K562 (cell line): ENCODE data around the gene UBE2O. TPM values are rescaled to one million over a fixed set of nuclear protein-coding genes. Genes with fewer than 3 reads are reported as not detected.

ENCODE experiments used
- ASH1L ChIP-seq: fragments of 450-650 bp; IDR thresholded peaks from 2 replicates; pipeline ENCODE4 v1.6.1; 2018; ENCODE audit warnings: borderline replicate concordance, mild to moderate bottlenecking, low read depth; ENCODE audit not compliant: partially characterized antibody
- DACH1 ChIP-seq: fragments of 450-650 bp; IDR thresholded peaks from 2 replicates; pipeline ENCODE4 v1.6.1; 2018; ENCODE audit not compliant: partially characterized antibody
- HNRNPLL ChIP-seq: fragments of 200-400 bp; formaldehyde crosslinking; IDR thresholded peaks from 2 replicates; pipeline ENCODE4 v1.6.1; 2017; ENCODE audit warnings: low read length, low read depth, mild to moderate bottlenecking; ENCODE audit not compliant: poor library complexity, severe bottlenecking
- PHTF2 ChIP-seq: fragments of 250-450 bp; sonication (Bioruptor Pico); IDR thresholded peaks from 2 replicates; pipeline ENCODE4 v1.5.0; 2021; ENCODE audit warnings: mild to moderate bottlenecking
- RBM17 ChIP-seq: fragments of 200-400 bp; formaldehyde crosslinking; IDR thresholded peaks from 2 replicates; pipeline ENCODE4 v1.6.1; 2017; ENCODE audit warnings: low read depth, mild to moderate bottlenecking, low read length, borderline replicate concordance
- RBM25 ChIP-seq: fragments of 200-400 bp; formaldehyde crosslinking; IDR thresholded peaks from 2 replicates; pipeline ENCODE4 v1.6.1; 2018; ENCODE audit warnings: low read length, low read depth, moderate library complexity; ENCODE audit not compliant: severe bottlenecking
- SLC30A9 ChIP-seq: fragments of 250-450 bp; sonication (Bioruptor Pico); IDR thresholded peaks from 2 replicates; pipeline ENCODE4 v1.8.0; 2022; ENCODE audit warnings: mild to moderate bottlenecking, moderate library complexity
- SMAD4 ChIP-seq: fragments of 250-450 bp; sonication (Bioruptor Pico); conservative IDR thresholded peaks from 2 replicates; pipeline ENCODE4 v1.8.0; 2021; ENCODE audit warnings: inconsistent platforms, mild to moderate bottlenecking, moderate library complexity
- SP1 ChIP-seq: sonication (generic); formaldehyde crosslinking; IDR thresholded peaks from 2 replicates; pipeline ENCODE4 v1.8.1; 2022; ENCODE audit warnings: mild to moderate bottlenecking, missing genetic modification reagents
- U2AF1 ChIP-seq: fragments of 200-400 bp; formaldehyde crosslinking; optimal IDR thresholded peaks from 2 replicates; pipeline ENCODE3; 2017; ENCODE audit warnings: mild to moderate bottlenecking, low read depth, low read length, moderate library complexity
- ZNF124 ChIP-seq: sonication (generic); formaldehyde crosslinking; IDR thresholded peaks from 2 replicates; pipeline ENCODE4 v1.8.1; 2022; ENCODE audit warnings: missing genetic modification reagents
- ZNF146 ChIP-seq: IDR thresholded peaks from one replicate; pipeline ENCODE4 v1.6.1; 2018; ENCODE audit warnings: missing compliant biosample characterization; ENCODE audit not compliant: unreplicated experiment
- ZNF57 ChIP-seq: fragments of 450-650 bp; formaldehyde crosslinking; IDR thresholded peaks from 2 replicates; pipeline ENCODE4 v1.4.0; 2020; ENCODE audit warnings: mild to moderate bottlenecking, moderate library complexity
- ZNF699 ChIP-seq: fragments of 250-450 bp; sonication (Bioruptor Pico); IDR thresholded peaks from 2 replicates; pipeline ENCODE4 v1.8.0; 2021; ENCODE audit warnings: mild to moderate bottlenecking, moderate library complexity; ENCODE audit not compliant: insufficient replicate concordance
- ZNF79 ChIP-seq: fragments of 250-450 bp; sonication (Bioruptor Pico); IDR thresholded peaks from 2 replicates; pipeline ENCODE4 v1.4.0; 2020; ENCODE audit warnings: low read depth, mild to moderate bottlenecking, moderate library complexity
- polyA plus RNA-seq, 8 experiments: library from polyadenylated mRNA; depleted of rRNA in 4 of 8; stranded (reverse) in 5 of 8; unstranded in 3 of 8; fragments of >200 nt; fragmentation: Nextera tagmentation in 2 of 8; fragmentation: Illumina TruSeq in 1 of 8; extraction: Ambion mirVana in 2 of 8; extraction: Trizol in 1 of 8; gene quantifications; 2 replicates each; pipeline versions ENCODE4 v1.2.1 to v1.2.3, GENCODE V29; 2011 to 2014; ENCODE audit warnings: inconsistent platforms in 1 of 8, missing spikeins in 1 of 8
- total RNA-seq, 7 experiments: library from RNA; depleted of rRNA in 6 of 7; stranded (reverse); fragments of >200 nt in 6 of 7; fragmentation: Illumina TruSeq in 2 of 7; extraction: Trizol in 2 of 7; gene quantifications; 2 replicates each; pipeline versions ENCODE4 v1.2.1 to v1.2.3, GENCODE V29; 2011 to 2021; ENCODE audit warnings: low replicate concordance in 1 of 7
- TF ChIP-seq, protein P1 (sequence below): fragments of 450-650 bp; conservative IDR thresholded peaks from 2 replicates; pipeline ENCODE4 v1.6.1; 2016; ENCODE audit warnings: missing genetic modification characterization, low read depth, mild to moderate bottlenecking, missing compliant biosample characterization, moderate library complexity
- TF ChIP-seq, protein P2 (sequence below), 2 experiments: fragments of 450-650 bp in 1 of 2; sonication (generic) in 1 of 2; formaldehyde crosslinking; conservative IDR thresholded peaks; 2 replicates each; pipeline versions ENCODE4 v1.4.0 to v1.8.1; 2020 to 2022; ENCODE audit warnings: mild to moderate bottlenecking in 1 of 2, missing genetic modification reagents in 1 of 2
- TF ChIP-seq, protein P3 (sequence below): sonication (generic); formaldehyde crosslinking; IDR thresholded peaks from 2 replicates; pipeline ENCODE4 v1.5.0; 2020; ENCODE audit warnings: missing genetic modification reagents
- TF ChIP-seq, protein P4 (sequence below): sonication (generic); formaldehyde crosslinking; IDR thresholded peaks from 2 replicates; pipeline ENCODE4 v1.8.0; 2022; ENCODE audit warnings: mild to moderate bottlenecking, missing genetic modification reagents
- TF ChIP-seq, protein P5 (sequence below): fragments of 450-650 bp; formaldehyde crosslinking; IDR thresholded peaks from 2 replicates; pipeline ENCODE4 v1.4.0; 2020; ENCODE audit warnings: mild to moderate bottlenecking

Gene UBE2O
- total and polyA plus RNA-seq, 9 of the 15 experiments (the other 6 are each of a cell fraction or from before 2014, with no cell fraction given) = 1.6 to 39.7 (median 13.3) TPM

DNA sequence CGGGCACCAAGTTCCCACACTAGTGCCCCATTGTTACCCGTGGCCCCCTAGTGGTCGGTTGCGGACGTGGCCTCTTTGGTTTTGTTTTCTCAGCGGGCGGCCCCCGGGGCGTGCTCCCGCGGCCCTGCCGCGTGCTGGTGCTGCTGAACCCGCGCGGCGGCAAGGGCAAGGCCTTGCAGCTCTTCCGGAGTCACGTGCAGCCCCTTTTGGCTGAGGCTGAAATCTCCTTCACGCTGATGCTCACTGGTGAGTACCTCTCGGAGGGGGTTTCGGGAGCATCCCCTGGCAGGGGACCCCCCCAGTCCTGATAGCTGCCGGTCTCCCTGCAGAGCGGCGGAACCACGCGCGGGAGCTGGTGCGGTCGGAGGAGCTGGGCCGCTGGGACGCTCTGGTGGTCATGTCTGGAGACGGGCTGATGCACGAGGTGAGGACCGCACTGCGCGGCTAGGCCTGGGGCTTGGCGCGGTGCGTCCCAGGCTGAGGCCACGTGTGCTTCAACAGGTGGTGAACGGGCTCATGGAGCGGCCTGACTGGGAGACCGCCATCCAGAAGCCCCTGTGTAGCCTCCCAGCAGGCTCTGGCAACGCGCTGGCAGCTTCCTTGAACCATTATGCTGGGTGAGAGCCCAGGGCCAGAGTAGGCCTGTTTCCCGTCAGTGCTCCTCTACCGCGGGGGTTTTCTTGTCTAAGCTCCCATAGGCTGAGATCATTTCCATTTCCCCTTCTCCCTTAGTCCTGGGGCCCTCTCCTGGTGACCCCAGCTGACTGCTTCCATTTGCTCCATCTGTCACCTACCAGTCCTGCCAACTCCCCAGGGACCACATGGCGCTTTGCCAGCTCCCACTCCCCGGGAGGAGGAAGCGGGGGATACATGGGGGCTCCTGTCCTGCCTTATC lies 66.8 kb downstream of the UBE2O start (continued):
- no peak for TF ChIP-seq ZNF57 (CRISPR knock-in tag)
- TF ChIP-seq SMAD4 (CRISPR knock-in tag) = peak; percentile 80
- no peak for TF ChIP-seq HNRNPLL
- no peak for TF ChIP-seq RBM17
- TF ChIP-seq, protein P1, sequence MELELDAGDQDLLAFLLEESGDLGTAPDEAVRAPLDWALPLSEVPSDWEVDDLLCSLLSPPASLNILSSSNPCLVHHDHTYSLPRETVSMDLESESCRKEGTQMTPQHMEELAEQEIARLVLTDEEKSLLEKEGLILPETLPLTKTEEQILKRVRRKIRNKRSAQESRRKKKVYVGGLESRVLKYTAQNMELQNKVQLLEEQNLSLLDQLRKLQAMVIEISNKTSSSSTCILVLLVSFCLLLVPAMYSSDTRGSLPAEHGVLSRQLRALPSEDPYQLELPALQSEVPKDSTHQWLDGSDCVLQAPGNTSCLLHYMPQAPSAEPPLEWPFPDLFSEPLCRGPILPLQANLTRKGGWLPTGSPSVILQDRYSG (tag) = peak; percentile 86; the same call in 1 of the 2 replicates
- TF ChIP-seq ZNF79 (CRISPR knock-in tag) = no peak
- TF ChIP-seq ASH1L = peak; percentile 19
- TF ChIP-seq SLC30A9 (CRISPR knock-in tag) = no peak
- TF ChIP-seq, protein P2, sequence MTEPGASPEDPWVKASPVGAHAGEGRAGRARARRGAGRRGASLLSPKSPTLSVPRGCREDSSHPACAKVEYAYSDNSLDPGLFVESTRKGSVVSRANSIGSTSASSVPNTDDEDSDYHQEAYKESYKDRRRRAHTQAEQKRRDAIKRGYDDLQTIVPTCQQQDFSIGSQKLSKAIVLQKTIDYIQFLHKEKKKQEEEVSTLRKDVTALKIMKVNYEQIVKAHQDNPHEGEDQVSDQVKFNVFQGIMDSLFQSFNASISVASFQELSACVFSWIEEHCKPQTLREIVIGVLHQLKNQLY (CRISPR knock-in tag; conservative IDR thresholded peaks at IDR 0.05) = 0 out of 4 replicates have a peak, but pooled peaks of 1 of the 2 experiments have one; percentile 55
- TF ChIP-seq, protein P3, sequence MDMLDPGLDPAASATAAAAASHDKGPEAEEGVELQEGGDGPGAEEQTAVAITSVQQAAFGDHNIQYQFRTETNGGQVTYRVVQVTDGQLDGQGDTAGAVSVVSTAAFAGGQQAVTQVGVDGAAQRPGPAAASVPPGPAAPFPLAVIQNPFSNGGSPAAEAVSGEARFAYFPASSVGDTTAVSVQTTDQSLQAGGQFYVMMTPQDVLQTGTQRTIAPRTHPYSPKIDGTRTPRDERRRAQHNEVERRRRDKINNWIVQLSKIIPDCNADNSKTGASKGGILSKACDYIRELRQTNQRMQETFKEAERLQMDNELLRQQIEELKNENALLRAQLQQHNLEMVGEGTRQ (CRISPR knock-in tag) = peak; percentile 81
- no peak for TF ChIP-seq PHTF2 (CRISPR knock-in tag)
- TF ChIP-seq U2AF1 = no peak
- no peak for TF ChIP-seq ZNF146
- no peak for TF ChIP-seq RBM25
- TF ChIP-seq, protein P4, sequence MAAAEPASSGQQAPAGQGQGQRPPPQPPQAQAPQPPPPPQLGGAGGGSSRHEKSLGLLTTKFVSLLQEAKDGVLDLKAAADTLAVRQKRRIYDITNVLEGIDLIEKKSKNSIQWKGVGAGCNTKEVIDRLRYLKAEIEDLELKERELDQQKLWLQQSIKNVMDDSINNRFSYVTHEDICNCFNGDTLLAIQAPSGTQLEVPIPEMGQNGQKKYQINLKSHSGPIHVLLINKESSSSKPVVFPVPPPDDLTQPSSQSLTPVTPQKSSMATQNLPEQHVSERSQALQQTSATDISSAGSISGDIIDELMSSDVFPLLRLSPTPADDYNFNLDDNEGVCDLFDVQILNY = peak; percentile 84
- TF ChIP-seq SP1 (CRISPR knock-in tag) = no peak; the same call in 1 of the 2 replicates
- TF ChIP-seq DACH1 = peak; percentile 6
- peak; percentile 81; the same call in 1 of the 2 replicates for TF ChIP-seq ZNF124 (CRISPR knock-in tag)
- TF ChIP-seq, protein P5, sequence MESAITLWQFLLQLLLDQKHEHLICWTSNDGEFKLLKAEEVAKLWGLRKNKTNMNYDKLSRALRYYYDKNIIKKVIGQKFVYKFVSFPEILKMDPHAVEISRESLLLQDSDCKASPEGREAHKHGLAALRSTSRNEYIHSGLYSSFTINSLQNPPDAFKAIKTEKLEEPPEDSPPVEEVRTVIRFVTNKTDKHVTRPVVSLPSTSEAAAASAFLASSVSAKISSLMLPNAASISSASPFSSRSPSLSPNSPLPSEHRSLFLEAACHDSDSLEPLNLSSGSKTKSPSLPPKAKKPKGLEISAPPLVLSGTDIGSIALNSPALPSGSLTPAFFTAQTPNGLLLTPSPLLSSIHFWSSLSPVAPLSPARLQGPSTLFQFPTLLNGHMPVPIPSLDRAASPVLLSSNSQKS (CRISPR knock-in tag) = no peak
- TF ChIP-seq ZNF699 (CRISPR knock-in tag) = no peak
